ENCODE measurements around the gene WRAP53. TPM values are rescaled to one million over a fixed set of nuclear protein-coding genes. Genes with fewer than 3 reads are reported as not detected.

The WRAP53 gene
- total and polyA plus RNA-seq, 7 donors: 3.6 to 16.3 (median 5.4) TPM

DNA sequence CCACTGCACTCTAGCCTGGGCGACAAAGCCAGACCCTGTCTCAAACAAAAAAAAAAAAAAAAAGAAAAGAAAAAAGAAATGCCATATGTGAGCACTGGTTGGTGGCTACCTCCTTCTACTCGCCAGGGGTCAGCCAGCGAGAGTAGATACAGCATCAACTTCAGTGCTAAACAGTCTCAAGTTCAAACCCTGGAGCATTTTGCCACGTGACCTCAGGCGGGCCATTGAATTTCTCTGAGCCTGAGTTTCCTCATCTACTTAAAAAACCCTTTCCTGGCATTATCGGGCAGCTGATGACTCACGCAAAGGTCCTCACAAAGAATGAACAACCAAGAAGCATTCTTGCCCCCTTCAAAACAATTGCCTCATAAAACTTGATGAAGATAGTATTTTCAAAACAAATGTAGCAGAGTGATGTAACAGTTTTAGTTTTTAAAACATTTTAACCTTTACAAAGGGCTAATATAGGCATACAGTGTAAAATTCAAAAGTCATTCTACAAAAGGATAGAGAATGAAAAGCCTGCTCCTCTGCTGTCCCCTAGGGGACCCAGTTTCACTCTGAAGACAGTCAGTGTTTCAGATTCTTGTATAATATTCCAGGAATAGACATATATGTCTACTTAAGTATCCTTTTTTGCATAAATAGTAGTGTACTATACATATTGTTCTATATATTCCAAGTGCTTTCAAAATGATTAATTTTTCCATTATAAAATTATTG, 57.6 kb downstream of the WRAP53 start:
- no peak for TF ChIP-seq EP300 (IDR thresholded peaks at IDR 0.05)
- TF ChIP-seq, protein P1, sequence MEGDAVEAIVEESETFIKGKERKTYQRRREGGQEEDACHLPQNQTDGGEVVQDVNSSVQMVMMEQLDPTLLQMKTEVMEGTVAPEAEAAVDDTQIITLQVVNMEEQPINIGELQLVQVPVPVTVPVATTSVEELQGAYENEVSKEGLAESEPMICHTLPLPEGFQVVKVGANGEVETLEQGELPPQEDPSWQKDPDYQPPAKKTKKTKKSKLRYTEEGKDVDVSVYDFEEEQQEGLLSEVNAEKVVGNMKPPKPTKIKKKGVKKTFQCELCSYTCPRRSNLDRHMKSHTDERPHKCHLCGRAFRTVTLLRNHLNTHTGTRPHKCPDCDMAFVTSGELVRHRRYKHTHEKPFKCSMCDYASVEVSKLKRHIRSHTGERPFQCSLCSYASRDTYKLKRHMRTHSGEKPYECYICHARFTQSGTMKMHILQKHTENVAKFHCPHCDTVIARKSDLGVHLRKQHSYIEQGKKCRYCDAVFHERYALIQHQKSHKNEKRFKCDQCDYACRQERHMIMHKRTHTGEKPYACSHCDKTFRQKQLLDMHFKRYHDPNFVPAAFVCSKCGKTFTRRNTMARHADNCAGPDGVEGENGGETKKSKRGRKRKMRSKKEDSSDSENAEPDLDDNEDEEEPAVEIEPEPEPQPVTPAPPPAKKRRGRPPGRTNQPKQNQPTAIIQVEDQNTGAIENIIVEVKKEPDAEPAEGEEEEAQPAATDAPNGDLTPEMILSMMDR (IDR thresholded peaks at IDR 0.05): no peak
- no peak for TF ChIP-seq POLR2A (IDR thresholded peaks at IDR 0.05)
- no peak for TF ChIP-seq POLR2AphosphoS5 (IDR thresholded peaks at IDR 0.05)
- H3K9me3 ChIP-seq: no peaks in the 10 kb centered on the region
- H3K4me1 ChIP-seq: peaks cover 0 to 14% (median 7%) of the 10 kb centered on the region in 4 donors
- no peaks in the 10 kb centered on the region for H3K36me3 ChIP-seq
- no peaks in the 10 kb centered on the region for H3K27me3 ChIP-seq
- no peak for DNase-seq
- intact Hi-C loops (cut with DNase I): loop anchor here (10.0 kb wide), 2 partner anchors 79 to 239 kb away; no protein-coding TSS in a partner anchor
- 76 to 83% methylated on average over 7 of the region's 7 CpGs for WGBS, 2 donors
- no peak overlapping the region for H3K27ac ChIP-seq
- H3K4me3 ChIP-seq: no peak overlapping the region

DNA sequence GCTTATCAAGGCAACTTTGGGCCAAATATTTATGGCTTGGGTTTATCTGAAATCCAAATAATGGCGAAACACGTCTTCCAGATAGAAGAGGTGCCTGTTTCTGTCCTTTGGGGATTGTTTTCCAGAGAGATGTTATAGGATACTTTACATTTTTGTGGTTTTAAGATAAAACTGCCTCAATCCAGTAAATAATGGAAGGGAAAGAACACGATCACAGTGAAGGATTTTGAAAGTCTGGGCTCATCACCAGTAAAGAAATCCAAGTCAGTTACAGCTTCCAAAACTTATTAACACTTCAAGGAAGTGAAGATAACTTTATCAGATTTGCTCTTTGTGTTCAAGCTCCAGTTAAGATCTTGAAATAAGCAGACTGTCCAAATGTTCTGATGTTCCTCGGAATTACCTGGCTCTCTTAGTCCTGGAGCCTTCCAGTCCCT, 59.4 kb downstream of the WRAP53 start:
- H3K27ac ChIP-seq: peak overlapping the region; percentile 15 to 38 (median 24)
- H3K4me3 ChIP-seq: no peak overlapping the region
- intact Hi-C loops (cut with DNase I): loop anchor here (10.0 kb wide), 2 partner anchors 77 to 237 kb away; no protein-coding TSS in a partner anchor
- no peaks in the 10 kb centered on the region for H3K27me3 ChIP-seq
- WGBS, 2 donors: 45 to 52% methylated on average over 4 of the region's 4 CpGs
- H3K36me3 ChIP-seq: no peaks in the 10 kb centered on the region
- no peaks in the 10 kb centered on the region for H3K9me3 ChIP-seq
- H3K4me1 ChIP-seq: peaks cover 0 to 14% (median 7%) of the 10 kb centered on the region in 4 donors
- TF ChIP-seq, protein P1 (IDR thresholded peaks at IDR 0.05): no peak
- TF ChIP-seq POLR2AphosphoS5 (IDR thresholded peaks at IDR 0.05) (no peak), POLR2A (IDR thresholded peaks at IDR 0.05) (no peak), EP300 (IDR thresholded peaks at IDR 0.05) (no peak)
- no peak for DNase-seq

DNA sequence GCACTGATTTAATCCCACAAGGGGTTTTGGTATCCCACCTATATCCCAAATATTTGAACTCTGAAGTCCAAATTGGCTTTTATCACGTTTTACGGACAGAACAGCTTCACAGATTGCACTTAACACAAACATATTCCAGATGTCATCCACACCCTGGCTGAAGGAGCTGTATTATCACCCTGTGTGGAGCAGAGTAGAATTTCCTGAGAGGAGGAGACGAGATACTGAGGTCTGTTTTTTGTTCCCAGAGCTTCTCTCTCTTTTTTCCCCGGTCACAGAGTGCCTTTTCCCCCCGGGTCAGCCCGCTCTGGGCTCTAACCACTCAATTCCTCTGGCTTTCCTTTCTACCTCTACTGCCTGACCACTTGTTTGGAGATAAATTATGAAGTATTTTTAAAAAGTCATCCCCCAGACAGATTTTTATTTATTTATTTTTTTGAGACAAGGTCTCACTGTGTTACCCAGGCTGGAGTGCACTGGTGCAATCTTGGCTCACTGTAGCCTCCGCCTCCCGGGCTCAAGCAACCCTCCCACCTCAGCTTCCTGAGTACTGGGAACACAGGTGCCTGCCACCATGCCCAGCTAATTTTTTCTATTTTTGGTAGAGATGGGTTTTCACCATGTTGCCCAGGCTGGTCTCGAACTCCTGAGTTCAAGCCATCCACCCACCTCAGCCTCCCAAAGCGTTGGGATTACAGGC, 59.9 kb downstream of the WRAP53 start:
- peak overlapping the region; percentile 15 to 38 (median 24) for H3K27ac ChIP-seq
- peak; percentile 19 for DNase-seq
- H3K4me3 ChIP-seq: no peak overlapping the region
- intact Hi-C loops (cut with DNase I): loop anchor here (10.0 kb wide), 2 partner anchors 77 to 237 kb away; no protein-coding TSS in a partner anchor
- no peaks in the 10 kb centered on the region for H3K36me3 ChIP-seq
- H3K4me1 ChIP-seq: peaks cover 0 to 14% (median 7%) of the 10 kb centered on the region in 4 donors
- WGBS, 2 donors: 64 to 69% methylated on average over 10 of the region's 10 CpGs
- H3K27me3 ChIP-seq: no peaks in the 10 kb centered on the region
- TF ChIP-seq POLR2AphosphoS5 (IDR thresholded peaks at IDR 0.05) (no peak), EP300 (IDR thresholded peaks at IDR 0.05) (no peak), POLR2A (IDR thresholded peaks at IDR 0.05) (no peak)
- TF ChIP-seq, protein P1 (IDR thresholded peaks at IDR 0.05): no peak
- no peaks in the 10 kb centered on the region for H3K9me3 ChIP-seq

DNA sequence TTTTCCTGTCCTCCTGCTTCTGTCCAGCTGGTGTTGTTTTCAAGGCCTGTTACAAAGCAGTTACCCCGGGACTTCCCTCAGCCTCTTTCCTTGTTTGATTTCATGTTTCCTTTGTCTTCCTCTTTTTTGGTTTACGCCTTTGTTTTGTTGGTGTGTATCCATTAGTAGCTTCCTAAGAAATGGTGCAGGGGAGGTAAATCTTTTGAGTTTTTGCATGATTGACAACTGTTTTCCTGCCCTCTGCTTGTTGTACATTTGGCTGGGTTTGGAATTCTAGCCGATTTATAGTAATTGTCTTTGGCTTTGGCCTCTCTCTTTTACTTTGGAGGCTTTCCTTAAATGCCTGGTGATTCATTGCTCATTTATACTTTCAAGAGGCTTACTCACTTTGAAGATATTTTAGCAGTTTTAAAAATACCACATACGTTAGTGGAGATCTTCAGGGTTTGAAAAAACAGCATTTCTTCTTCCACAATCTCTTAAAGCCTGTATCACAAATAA, 62.1 kb downstream of the WRAP53 start:
- intact Hi-C loops (cut with DNase I): no loop called here
- Histone ChIP-seq H3K27ac (peak overlapping the region in 1 of 4 donors; percentile 15), H3K36me3 (no peaks in the 10 kb centered on the region), H3K27me3 (no peaks in the 10 kb centered on the region), H3K4me3 (no peak overlapping the region), H3K9me3 (no peaks in the 10 kb centered on the region), H3K4me1 (peaks cover 0 to 14% (median 7%) of the 10 kb centered on the region in 4 donors)
- TF ChIP-seq POLR2A (IDR thresholded peaks at IDR 0.05) (no peak), POLR2AphosphoS5 (IDR thresholded peaks at IDR 0.05) (no peak), EP300 (IDR thresholded peaks at IDR 0.05) (no peak)
- TF ChIP-seq, protein P1 (IDR thresholded peaks at IDR 0.05): no peak
- 77 to 79% methylated on average over 4 of the region's 4 CpGs for WGBS, 2 donors
- no peak for DNase-seq

Other genes with a start within 250 kb of the WRAP53 start
- under 1 TPM in 1 of 4 donors, not detected in 3; 0.36 TPM for gene FGF11, start 249.0 kb upstream of the WRAP53 start, total RNA-seq
- 1 to 10 TPM in 1 of 3 donors, under 1 TPM in 1, not detected in 1; 0.69 to 2.8 TPM for gene FGF11, start 249.0 kb upstream of the WRAP53 start, polyA plus RNA-seq
- gene CHRNB1, start 243.4 kb upstream of the WRAP53 start, total RNA-seq: 1 to 10 TPM; 4.2 to 8.1 (median 6.5) TPM
- gene CHRNB1, start 243.4 kb upstream of the WRAP53 start, polyA plus RNA-seq: 10 to 100 TPM in 2 of 3 donors, 1 to 10 TPM in 1; 7.2 to 13.2 (median 11.2) TPM
- 10 to 100 TPM; 42.5 to 56.5 (median 45.3) TPM for gene ZBTB4, start 208.8 kb upstream of the WRAP53 start, total RNA-seq
- 10 to 100 TPM in 2 of 3 donors, 1 to 10 TPM in 1; 5.5 to 19.6 (median 12.0) TPM for gene ZBTB4, start 208.8 kb upstream of the WRAP53 start, polyA plus RNA-seq
- not detected for gene SLC35G6, start 207.0 kb upstream of the WRAP53 start, total RNA-seq
- not detected for gene SLC35G6, start 207.0 kb upstream of the WRAP53 start, polyA plus RNA-seq
- gene POLR2A, start 204.1 kb upstream of the WRAP53 start, total RNA-seq: 10 to 100 TPM; 30.1 to 43.2 (median 36.5) TPM
- 10 to 100 TPM in 2 of 3 donors, 1 to 10 TPM in 1; 7.2 to 51.1 (median 11.3) TPM for gene POLR2A, start 204.1 kb upstream of the WRAP53 start, polyA plus RNA-seq
- gene TNFSF12, start 139.4 kb upstream of the WRAP53 start, total RNA-seq: 100 to 1,000 TPM in 2 of 4 donors, 10 to 100 TPM in 2; 60.1 to 122 (median 91.8) TPM
- gene TNFSF12, start 139.4 kb upstream of the WRAP53 start, polyA plus RNA-seq: 10 to 100 TPM; 18.0 to 45.0 (median 26.1) TPM
- gene TNFSF13, start 129.7 kb upstream of the WRAP53 start, total RNA-seq: 10 to 100 TPM; 20.2 to 41.0 (median 24.5) TPM
- gene TNFSF13, start 129.7 kb upstream of the WRAP53 start, polyA plus RNA-seq: 100 to 1,000 TPM in 1 of 3 donors, 10 to 100 TPM in 2; 15.6 to 108 (median 21.0) TPM
- gene SENP3, start 126.6 kb upstream of the WRAP53 start, total RNA-seq: 10 to 100 TPM; 73.5 to 91.1 (median 81.1) TPM
- gene SENP3, start 126.6 kb upstream of the WRAP53 start, polyA plus RNA-seq: 10 to 100 TPM; 28.2 to 55.4 (median 35.6) TPM
- gene CD68, start 108.8 kb upstream of the WRAP53 start, total RNA-seq: 10 to 100 TPM; 24.6 to 56.4 (median 37.0) TPM
- gene CD68, start 108.8 kb upstream of the WRAP53 start, polyA plus RNA-seq: 100 to 1,000 TPM in 2 of 3 donors, 10 to 100 TPM in 1; 58.3 to 161 (median 118) TPM
- 10 to 100 TPM; 38.5 to 67.1 (median 50.8) TPM for gene MPDU1, start 104.6 kb upstream of the WRAP53 start, total RNA-seq
- gene MPDU1, start 104.6 kb upstream of the WRAP53 start, polyA plus RNA-seq: 100 to 1,000 TPM in 1 of 3 donors, 10 to 100 TPM in 2; 38.4 to 121 (median 45.3) TPM
- gene SOX15, start 98.4 kb upstream of the WRAP53 start, total RNA-seq: 10 to 100 TPM in 2 of 4 donors, 1 to 10 TPM in 2; 2.5 to 15.3 (median 10.5) TPM
- gene SOX15, start 98.4 kb upstream of the WRAP53 start, polyA plus RNA-seq: 1 to 10 TPM in 2 of 3 donors, not detected in 1; 1.2 TPM
- 10 to 100 TPM; 33.8 to 35.5 (median 34.6) TPM for gene FXR2, start 73.6 kb upstream of the WRAP53 start, total RNA-seq
- gene FXR2, start 73.6 kb upstream of the WRAP53 start, polyA plus RNA-seq: 10 to 100 TPM; 21.3 to 27.4 (median 21.6) TPM
- 100 to 1,000 TPM in 2 of 4 donors, 10 to 100 TPM in 2; 72.9 to 116 (median 99.2) TPM for gene SAT2, start 60.7 kb upstream of the WRAP53 start, total RNA-seq
- gene SAT2, start 60.7 kb upstream of the WRAP53 start, polyA plus RNA-seq: 100 to 1,000 TPM in 2 of 3 donors, 10 to 100 TPM in 1; 96.9 to 115 (median 107) TPM
- not detected for gene SHBG, start 58.3 kb upstream of the WRAP53 start, total RNA-seq
- gene SHBG, start 58.3 kb upstream of the WRAP53 start, polyA plus RNA-seq: 1 to 10 TPM in 1 of 3 donors, under 1 TPM in 1, not detected in 1; 0.34 to 1.2 TPM
- gene ATP1B2, start 37.6 kb upstream of the WRAP53 start, total RNA-seq: 1 to 10 TPM; 1.2 to 4.2 (median 1.5) TPM
- gene ATP1B2, start 37.6 kb upstream of the WRAP53 start, polyA plus RNA-seq: 1 to 10 TPM in 1 of 3 donors, under 1 TPM in 1, not detected in 1; 0.60 to 1.2 TPM
- gene TP53, start 987 bp upstream of the WRAP53 start, total RNA-seq: 10 to 100 TPM; 14.0 to 31.5 (median 15.9) TPM
- gene TP53, start 987 bp upstream of the WRAP53 start, polyA plus RNA-seq: 10 to 100 TPM; 14.4 to 45.3 (median 16.2) TPM
- gene EFNB3, start 16.7 kb downstream of the WRAP53 start, total RNA-seq: under 1 TPM; 0.28 to 0.71 (median 0.44) TPM
- gene EFNB3, start 16.7 kb downstream of the WRAP53 start, polyA plus RNA-seq: 1 to 10 TPM in 1 of 3 donors, not detected in 2; 1.0 TPM
- under 1 TPM in 3 of 4 donors, not detected in 1; under 0.01 to 0.36 (median 0.28) TPM for gene DNAH2, start 29.3 kb downstream of the WRAP53 start, total RNA-seq
- under 1 TPM in 1 of 3 donors, not detected in 2; 0.32 TPM for gene DNAH2, start 29.3 kb downstream of the WRAP53 start, polyA plus RNA-seq
- 10 to 100 TPM in 1 of 4 donors, 1 to 10 TPM in 3; 6.1 to 11.6 (median 8.5) TPM for gene KDM6B, start 145.7 kb downstream of the WRAP53 start, total RNA-seq
- gene KDM6B, start 145.7 kb downstream of the WRAP53 start, polyA plus RNA-seq: 10 to 100 TPM in 1 of 3 donors, 1 to 10 TPM in 2; 5.5 to 19.4 (median 6.0) TPM
- 10 to 100 TPM in 3 of 4 donors, 1 to 10 TPM in 1; 6.8 to 19.9 (median 10.5) TPM for gene TMEM88, start 166.6 kb downstream of the WRAP53 start, total RNA-seq
- 10 to 100 TPM in 1 of 3 donors, 1 to 10 TPM in 2; 2.4 to 11.4 (median 9.0) TPM for gene TMEM88, start 166.6 kb downstream of the WRAP53 start, polyA plus RNA-seq
- 100 to 1,000 TPM in 3 of 4 donors, 10 to 100 TPM in 1; 92.4 to 206 (median 106) TPM for gene NAA38, start 169.1 kb downstream of the WRAP53 start, total RNA-seq
- 100 to 1,000 TPM in 2 of 3 donors, 10 to 100 TPM in 1; 99.4 to 148 (median 138) TPM for gene NAA38, start 169.1 kb downstream of the WRAP53 start, polyA plus RNA-seq
- 10 to 100 TPM in 2 of 4 donors, 1 to 10 TPM in 2; 7.1 to 14.4 (median 10.7) TPM for gene CYB5D1, start 169.5 kb downstream of the WRAP53 start, total RNA-seq
- gene CYB5D1, start 169.5 kb downstream of the WRAP53 start, polyA plus RNA-seq: 1 to 10 TPM; 4.2 to 8.6 (median 4.6) TPM
- 100 to 1,000 TPM in 3 of 4 donors, 10 to 100 TPM in 1; 97.2 to 147 (median 117) TPM for gene CHD3, start 200.3 kb downstream of the WRAP53 start, total RNA-seq
- gene CHD3, start 200.3 kb downstream of the WRAP53 start, polyA plus RNA-seq: 10 to 100 TPM; 33.8 to 88.9 (median 47.4) TPM
- 1 to 10 TPM; 3.2 to 4.5 (median 4.2) TPM for gene RNF227, start 227.8 kb downstream of the WRAP53 start, total RNA-seq
- 1 to 10 TPM in 2 of 3 donors, under 1 TPM in 1; 0.69 to 3.6 (median 1.8) TPM for gene RNF227, start 227.8 kb downstream of the WRAP53 start, polyA plus RNA-seq
- gene KCNAB3, start 241.4 kb downstream of the WRAP53 start, total RNA-seq: 1 to 10 TPM in 1 of 4 donors, under 1 TPM in 2, not detected in 1; 0.54 to 2.1 (median 0.66) TPM
- gene KCNAB3, start 241.4 kb downstream of the WRAP53 start, polyA plus RNA-seq: 1 to 10 TPM in 1 of 3 donors, under 1 TPM in 2; 0.60 to 5.5 (median 0.69) TPM
- 10 to 100 TPM; 33.5 to 66.5 (median 45.7) TPM for gene TRAPPC1, start 243.5 kb downstream of the WRAP53 start, total RNA-seq
- 100 to 1,000 TPM; 123 to 170 (median 123) TPM for gene TRAPPC1, start 243.5 kb downstream of the WRAP53 start, polyA plus RNA-seq
- 10 to 100 TPM; 11.8 to 40.4 (median 30.0) TPM for gene CNTROB, start 243.7 kb downstream of the WRAP53 start, total RNA-seq
- gene CNTROB, start 243.7 kb downstream of the WRAP53 start, polyA plus RNA-seq: 10 to 100 TPM; 16.6 to 33.3 (median 16.8) TPM